ENCODE measurements around the gene SLC25A44. TPM values are rescaled to one million over a fixed set of nuclear protein-coding genes. Genes with fewer than 3 reads are reported as not detected.
A peak's percentile ranks its signal among the peaks of the same experiment; 100 is the strongest.
"Not testable (repeated sequence)": the region's sequence is repeated elsewhere in the genome, so short reads cannot be mapped to it uniquely, and the experiment has no call there.

Gene SLC25A44
- total RNA-seq, 1 experiment from 2014 or later, result 19.1 TPM

GRCh38 chr1:156198831-156199349 is 5.0 kb downstream of the SLC25A44 start:
- DNase-seq (ENCODE audit: extremely low read depth, low read depth), result no peak

GRCh38 chr1:156200044-156200443 is 6.1 kb downstream of the SLC25A44 start:
- DNase-seq (ENCODE audit: extremely low read depth, low read depth), result no peak

GRCh38 chr1:156203331-156203730 is 9.4 kb downstream of the SLC25A44 start:
- DNase-seq (ENCODE audit: extremely low read depth, low read depth), result no peak

- DNase-seq (ENCODE audit: extremely low read depth, low read depth), result no peak
These were observed 10.8 kb downstream of the SLC25A44 start for GRCh38 chr1:156204686-156205085.

- no peak for DNase-seq (ENCODE audit: extremely low read depth, low read depth)
These were observed 17.3 kb downstream of the SLC25A44 start for GRCh38 chr1:156211243-156211642.

- no peak for DNase-seq (ENCODE audit: extremely low read depth, low read depth)
These were observed 18.2 kb downstream of the SLC25A44 start for GRCh38 chr1:156212130-156212529.

- DNase-seq (ENCODE audit: extremely low read depth, low read depth), result peak; percentile 98
These were observed 19.1 kb downstream of the SLC25A44 start, which contains the start of gene PMF1 for GRCh38 chr1:156212833-156213643. TSS of gene PMF1 (plus strand) at chr1:156213007. CDS start at chr1:156213016, 9 bp downstream.

GRCh38 chr1:156213644-156213966 is 19.7 kb downstream of the SLC25A44 start:
- DNase-seq (ENCODE audit: extremely low read depth, low read depth), result no peak

GRCh38 chr1:156214024-156214748 is 20.3 kb downstream of the SLC25A44 start:
- peak; percentile 41 for DNase-seq (ENCODE audit: extremely low read depth, low read depth)

GRCh38 chr1:156216361-156217086 is 22.6 kb downstream of the SLC25A44 start:
- not testable (repeated sequence) for DNase-seq (ENCODE audit: extremely low read depth, low read depth)

GRCh38 chr1:156217871-156218270 is 24.0 kb downstream of the SLC25A44 start:
- no peak for DNase-seq (ENCODE audit: extremely low read depth, low read depth)

- DNase-seq (ENCODE audit: extremely low read depth, low read depth), result no peak
These were observed 26.3 kb downstream of the SLC25A44 start for GRCh38 chr1:156220226-156220625.

GRCh38 chr1:156221986-156222692 is 28.2 kb downstream of the SLC25A44 start:
- no peak for DNase-seq (ENCODE audit: extremely low read depth, low read depth)

- DNase-seq (ENCODE audit: extremely low read depth, low read depth), result no peak
These were observed 31.7 kb downstream of the SLC25A44 start for GRCh38 chr1:156225677-156226014.

GRCh38 chr1:156226116-156226538 is 32.2 kb downstream of the SLC25A44 start:
- DNase-seq (ENCODE audit: extremely low read depth, low read depth), result no peak

- no peak for DNase-seq (ENCODE audit: extremely low read depth, low read depth)
These were observed 32.9 kb downstream of the SLC25A44 start for GRCh38 chr1:156226782-156227181.

GRCh38 chr1:156228501-156228900 is 34.6 kb downstream of the SLC25A44 start:
- DNase-seq (ENCODE audit: extremely low read depth, low read depth), result no peak

GRCh38 chr1:156229809-156230472 is 36.0 kb downstream of the SLC25A44 start:
- no peak for DNase-seq (ENCODE audit: extremely low read depth, low read depth)

- DNase-seq (ENCODE audit: extremely low read depth, low read depth), result no peak
These were observed 36.6 kb downstream of the SLC25A44 start for GRCh38 chr1:156230473-156230837.

All from NCI-H460 (cell line).